ENCODE measurements around the gene LEFTY2. TPM values are rescaled to one million over a fixed set of nuclear protein-coding genes. Genes with fewer than 3 reads are reported as not detected.

Gene LEFTY2
- total and polyA plus RNA-seq, 7 donors: 0.03 to 1.2 (median 0.13) TPM; not detected in 2

- no peak for TF ChIP-seq CTCF (IDR thresholded peaks at IDR 0.05)
- DNase-seq: peak; percentile 97 to 99
- ATAC-seq: peak; percentile 99 to 100 (median 99)
- H3K27me3 ChIP-seq (ENCODE audit: insufficient read depth in 3 of 3, low read length in 2 of 3): no peaks in the 10 kb centered on the region
- no peaks in the 10 kb centered on the region for H3K9me3 ChIP-seq
- 0% methylated on average over 56 to 80 of the region's 80 CpGs for WGBS, 3 donors
- intact Hi-C loops (cut with DNase I): loop anchor here (5.0 kb wide), 1 partner anchor 42 kb away; the partner anchor contains the start of gene TMEM63A (in 2 of the 2)
- H3K36me3 ChIP-seq (ENCODE audit: insufficient read depth in 1 of 2, low read depth in 1 of 2): peaks cover 5 to 30% of the 10 kb centered on the region in 2 donors
- peak within 1 kb of the TSS; percentile 98 for H3K4me3 ChIP-seq
- H3K4me1 ChIP-seq: peaks cover 14% of the 10 kb centered on the region
- peak within 1 kb of the TSS; percentile 97 for H3K27ac ChIP-seq
These were observed 17.1 kb downstream of the LEFTY2 start, which contains the start of gene PYCR2 for GRCh38 chr1:225923692-225924555. Gene PYCR2 (minus strand): TSS chr1:225924250. CDS start chr1:225924110, 140 bp downstream.

GRCh38 chr1:225923381-225923691 lies 17.7 kb downstream of the LEFTY2 start:
- intact Hi-C loops (cut with DNase I): loop anchor here (5.0 kb wide), 1 partner anchor 41 kb away; the partner anchor contains the start of gene TMEM63A (in 2 of the 2)
- peak overlapping the region; percentile 98 for H3K4me3 ChIP-seq
- TF ChIP-seq CTCF (IDR thresholded peaks at IDR 0.05): no peak
- WGBS, 3 donors: 3 to 5% (median 5%) methylated on average over 8 of the region's 8 CpGs
- H3K27me3 ChIP-seq (ENCODE audit: insufficient read depth in 3 of 3, low read length in 2 of 3): no peaks in the 10 kb centered on the region
- H3K4me1 ChIP-seq: peaks cover 14% of the 10 kb centered on the region
- H3K36me3 ChIP-seq (ENCODE audit: insufficient read depth in 1 of 2, low read depth in 1 of 2): peaks cover 5 to 35% of the 10 kb centered on the region in 2 donors
- ATAC-seq: peak in 3 of 4 donors; percentile 2 to 18 (median 11)
- no peak for DNase-seq
- H3K27ac ChIP-seq: peak overlapping the region; percentile 97
- no peaks in the 10 kb centered on the region for H3K9me3 ChIP-seq

DNA sequence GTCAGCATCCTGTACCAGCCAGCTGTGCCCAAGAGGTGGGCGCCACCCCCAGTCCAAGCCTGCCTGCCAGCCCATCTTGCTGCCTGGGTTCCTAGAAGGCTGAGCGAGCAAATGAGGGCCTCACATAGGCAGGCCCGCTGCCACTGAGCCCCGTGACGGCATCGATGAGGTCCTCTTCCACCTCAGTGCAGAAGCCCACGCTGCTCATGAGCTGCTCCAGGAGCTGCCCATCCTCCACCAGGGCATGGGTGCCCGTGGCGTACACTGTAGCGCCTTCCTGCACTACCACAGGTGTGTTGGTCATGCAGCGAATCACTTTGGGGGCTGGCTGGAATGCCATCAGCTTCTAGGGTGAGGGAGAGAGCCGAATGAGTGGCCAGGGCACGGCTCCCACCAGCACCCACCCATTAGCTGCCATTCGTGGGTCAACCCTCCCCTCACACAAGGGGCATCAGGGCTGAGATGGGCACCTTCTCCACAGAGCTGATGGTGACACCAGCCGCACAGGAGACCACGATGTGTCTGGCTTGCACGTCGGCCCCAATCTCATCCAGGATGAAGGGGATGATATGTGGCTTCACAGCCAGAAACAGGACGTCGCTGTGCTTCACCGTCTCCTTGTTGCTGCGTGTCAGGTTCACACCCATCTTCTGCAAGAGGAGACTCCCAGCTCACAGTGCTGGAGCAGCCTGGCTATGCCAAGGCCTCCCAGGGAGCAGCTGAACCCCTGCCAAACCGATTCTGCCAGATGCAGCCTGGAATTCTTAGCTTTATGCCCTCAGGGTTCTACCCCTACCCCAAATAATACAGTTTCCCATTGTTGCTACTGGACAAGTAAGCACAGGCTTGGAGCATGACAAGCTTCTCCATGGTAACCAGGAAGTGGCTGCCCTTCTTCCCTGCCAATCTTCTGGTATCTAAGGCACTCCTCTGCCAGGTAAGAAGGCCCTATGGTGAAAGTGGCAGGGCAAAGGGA lies 19.0 kb downstream of the LEFTY2 start:
- TF ChIP-seq CTCF (IDR thresholded peaks at IDR 0.05): no peak
- H3K27ac ChIP-seq: no peak overlapping the region
- WGBS, 3 donors: 79 to 91% (median 80%) methylated on average over 23 of the region's 23 CpGs
- intact Hi-C loops (cut with DNase I): loop anchor here (5.0 kb wide), 1 partner anchor 40 kb away; the partner anchor contains the start of gene TMEM63A (in 2 of the 2)
- peaks cover 5 to 49% of the 10 kb centered on the region in 2 donors for H3K36me3 ChIP-seq (ENCODE audit: insufficient read depth in 1 of 2, low read depth in 1 of 2)
- no peaks in the 10 kb centered on the region for H3K27me3 ChIP-seq (ENCODE audit: insufficient read depth in 3 of 3, low read length in 2 of 3)
- H3K9me3 ChIP-seq: no peaks in the 10 kb centered on the region
- ATAC-seq (no peak), DNase-seq (no peak)
- H3K4me1 ChIP-seq: peaks cover 14% of the 10 kb centered on the region
- no peak overlapping the region for H3K4me3 ChIP-seq

DNA sequence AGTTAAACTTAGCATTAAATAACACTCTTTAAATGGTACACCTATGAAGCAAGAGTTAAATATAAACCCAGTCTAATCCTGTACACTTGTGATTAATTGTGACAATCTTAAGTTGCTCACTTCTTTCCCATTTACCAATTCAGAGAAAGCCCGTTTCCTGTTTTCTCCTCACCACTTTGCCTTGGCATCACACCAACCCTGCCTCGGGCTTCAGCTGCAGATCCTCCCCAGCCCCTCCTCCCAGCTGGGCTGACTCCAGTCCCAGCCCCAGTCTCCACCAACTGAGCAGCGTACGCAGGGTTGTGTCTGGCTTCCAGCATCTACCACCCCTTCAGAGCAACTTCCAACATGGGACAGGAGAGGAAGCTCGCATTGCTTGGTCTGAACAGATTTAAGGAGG lies 21.1 kb downstream of the LEFTY2 start:
- peaks cover 5 to 66% of the 10 kb centered on the region in 2 donors for H3K36me3 ChIP-seq (ENCODE audit: insufficient read depth in 1 of 2, low read depth in 1 of 2)
- H3K9me3 ChIP-seq: no peaks in the 10 kb centered on the region
- intact Hi-C loops (cut with DNase I): loop anchor here (5.0 kb wide), 2 partner anchors 38 to 443 kb away; partner anchors contain the start of gene TMEM63A (in 2 of the 2)
- no peak for ATAC-seq
- no peak overlapping the region for H3K27ac ChIP-seq
- H3K27me3 ChIP-seq (ENCODE audit: insufficient read depth in 3 of 3, low read length in 2 of 3): no peaks in the 10 kb centered on the region
- H3K4me3 ChIP-seq: no peak overlapping the region
- DNase-seq: peak; percentile 62 to 79
- TF ChIP-seq CTCF (IDR thresholded peaks at IDR 0.05): no peak
- H3K4me1 ChIP-seq: peaks cover 14% of the 10 kb centered on the region
- WGBS, 3 donors: 34 to 45% (median 40%) methylated on average over 5 of the region's 5 CpGs
